WTC11 (cell line): ENCODE measurements around the gene ZNF581. TPM values are rescaled to one million over a fixed set of nuclear protein-coding genes. Genes with fewer than 3 reads are reported as not detected.

Experiments used
- ATAC-seq: fragments of 200-7000 bp; cut with Tn5 transposase; 2 replicates; pipeline ENCODE4 v1.10.0; 2021; ENCODE audit warnings: mild to moderate bottlenecking, moderate library complexity
- CTCF ChIA-PET: fragments of 300-600 bp; sonication (Branson Sonifier 250); formaldehyde crosslinking; loops from one replicate; lab custom pipeline; 2021; ENCODE audit warnings: antibody characterized with exemption; lab: Charles Lee
- POLR2A ChIA-PET: fragments of 350-600 bp; sonication (Branson Sonifier 250); formaldehyde crosslinking; loops from one replicate; lab custom pipeline; 2021; ENCODE audit warnings: antibody characterized with exemption; lab: Charles Lee
- DNase-seq: peaks from one replicate; pipeline ENCODE4 v3.0.0; 2021; ENCODE audit warnings: low spot score
- H3K27ac Mint-ChIP-seq: 2 replicates; pipeline ENCODE4 v1.8.0; 2021; ENCODE audit warnings: mixed read lengths
- H3K27me3 Mint-ChIP-seq: 2 replicates; pipeline ENCODE4 v1.8.0; 2021; ENCODE audit warnings: low read depth, mild to moderate bottlenecking, moderate library complexity, mixed read lengths
- H3K36me3 Mint-ChIP-seq: 2 replicates; pipeline ENCODE4 v1.8.0; 2021; ENCODE audit warnings: mixed read lengths
- H3K4me1 Mint-ChIP-seq: 2 replicates; pipeline ENCODE4 v1.8.0; 2022; ENCODE audit warnings: mixed read lengths
- H3K4me3 Mint-ChIP-seq: 2 replicates; pipeline ENCODE4 v1.8.0; 2021; ENCODE audit warnings: mild to moderate bottlenecking, moderate library complexity, mixed read lengths
- H3K9me3 Mint-ChIP-seq: 2 replicates; pipeline ENCODE4 v1.8.0; 2021; ENCODE audit warnings: mixed read lengths
- AFF4 ChIP-seq: sonication (generic); formaldehyde crosslinking; IDR thresholded peaks from 2 replicates; pipeline ENCODE4 v1.8.1; 2023; ENCODE audit warnings: mild to moderate bottlenecking, missing genetic modification reagents, borderline replicate concordance
- ATF6 ChIP-seq: sonication (generic); formaldehyde crosslinking; IDR thresholded peaks from 2 replicates; pipeline ENCODE4 v1.8.1; 2023; ENCODE audit warnings: mild to moderate bottlenecking, missing genetic modification reagents
- CBFB ChIP-seq: sonication (generic); formaldehyde crosslinking; IDR thresholded peaks from 2 replicates; pipeline ENCODE4 v1.8.1; 2022; ENCODE audit warnings: mild to moderate bottlenecking, low read depth, missing genetic modification reagents
- ERG ChIP-seq: fragments of 250-450 bp; sonication (Bioruptor Pico); IDR thresholded peaks from 2 replicates; pipeline ENCODE4 v1.8.0; 2021; ENCODE audit warnings: mild to moderate bottlenecking
- ETV6 ChIP-seq: sonication (generic); formaldehyde crosslinking; IDR thresholded peaks from 2 replicates; pipeline ENCODE4 v1.8.1; 2022; ENCODE audit warnings: mild to moderate bottlenecking, missing genetic modification reagents
- GTF2I ChIP-seq: fragments of 250-450 bp; sonication (Bioruptor Pico); conservative IDR thresholded peaks from 2 replicates; pipeline ENCODE4 v1.4.0; 2021; ENCODE audit warnings: mild to moderate bottlenecking
- MLX ChIP-seq: sonication (generic); formaldehyde crosslinking; IDR thresholded peaks from 2 replicates; pipeline ENCODE4 v1.8.1; 2023; ENCODE audit warnings: mild to moderate bottlenecking, missing genetic modification reagents, moderate library complexity
- NFATC4 ChIP-seq: fragments of 250-450 bp; sonication (Bioruptor Pico); IDR thresholded peaks from 2 replicates; pipeline ENCODE4 v1.9.0; 2021; ENCODE audit warnings: mild to moderate bottlenecking
- NR1H2 ChIP-seq: sonication (generic); formaldehyde crosslinking; IDR thresholded peaks from 2 replicates; pipeline ENCODE4 v1.9.0; 2021; ENCODE audit warnings: mild to moderate bottlenecking, moderate library complexity, missing genetic modification reagents
- OVOL2 ChIP-seq: fragments of 250-450 bp; sonication (Bioruptor Pico); IDR thresholded peaks from 2 replicates; pipeline ENCODE4 v1.9.0; 2021; ENCODE audit warnings: mild to moderate bottlenecking, borderline replicate concordance
- RELA ChIP-seq: sonication (generic); formaldehyde crosslinking; IDR thresholded peaks from 2 replicates; pipeline ENCODE4 v1.8.1; 2022; ENCODE audit warnings: missing genetic modification reagents, mild to moderate bottlenecking, borderline replicate concordance
- STAT6 ChIP-seq: sonication (generic); formaldehyde crosslinking; conservative IDR thresholded peaks from 2 replicates; pipeline ENCODE4 v1.8.1; 2023; ENCODE audit warnings: mild to moderate bottlenecking, low read depth, missing genetic modification reagents, moderate library complexity
- TEAD1 ChIP-seq: sonication (generic); formaldehyde crosslinking; IDR thresholded peaks from 2 replicates; pipeline ENCODE4 v1.8.0; 2022; ENCODE audit warnings: mild to moderate bottlenecking, missing genetic modification reagents
- ZNF281 ChIP-seq: sonication (generic); formaldehyde crosslinking; IDR thresholded peaks from 2 replicates; pipeline ENCODE4 v1.8.0; 2023; ENCODE audit warnings: mild to moderate bottlenecking, missing genetic modification reagents
- ZNF416 ChIP-seq: fragments of 250-450 bp; sonication (Bioruptor Pico); IDR thresholded peaks from 2 replicates; pipeline ENCODE4 v1.9.0; 2021; ENCODE audit warnings: mild to moderate bottlenecking, inconsistent platforms
- total RNA-seq: library from RNA; stranded (reverse); gene quantifications from 3 replicates; pipeline ENCODE4 v1.2.3, GENCODE V29; 2021

The ZNF581 gene
- total RNA-seq, 1 experiment from 2014 or later = 100 TPM

GRCh38 chr19:55667511-55667910 lies 24.1 kb downstream of the ZNF581 start:
- POLR2A ChIA-PET = no interaction called here
- ATAC-seq = no peak
- no peak for TF ChIP-seq ERG (CRISPR knock-in tag)
- TF ChIP-seq, all 79 proteins: peak for 0
- no peak overlapping the region for H3K4me3 Mint-ChIP-seq
- no peaks in the 10 kb centered on the region for H3K9me3 Mint-ChIP-seq
- H3K36me3 Mint-ChIP-seq = peaks cover 64% of the 10 kb centered on the region
- DNase-seq = no peak
- peaks cover 19% of the 10 kb centered on the region for H3K4me1 Mint-ChIP-seq
- no peaks in the 10 kb centered on the region; the same call in 1 of the 2 replicates for H3K27me3 Mint-ChIP-seq
- no peak overlapping the region for H3K27ac Mint-ChIP-seq
- CTCF ChIA-PET = interaction anchor here (0.6 to 0.8 kb wide), 2 partner anchors 13 to 15 kb away, joined by 3 to 4 read pairs; partner anchors contain the start of gene U2AF2

- H3K4me3 Mint-ChIP-seq = no peak overlapping the region
- POLR2A ChIA-PET = no interaction called here
- no peaks in the 10 kb centered on the region for H3K9me3 Mint-ChIP-seq
- peaks cover 60% of the 10 kb centered on the region for H3K36me3 Mint-ChIP-seq
- CTCF ChIA-PET = interaction anchor here (0.8 kb wide), 1 partner anchor 15 kb away, joined by 3 read pairs; no protein-coding TSS in a partner anchor
- peaks cover 20% of the 10 kb centered on the region for H3K4me1 Mint-ChIP-seq
- ATAC-seq (no peak), DNase-seq (no peak)
- TF ChIP-seq ZNF416 (CRISPR knock-in tag) = no peak
- TF ChIP-seq NR1H2 (CRISPR knock-in tag) = no peak
- TF ChIP-seq NFATC4 (CRISPR knock-in tag) = no peak
- no peak for TF ChIP-seq GTF2I (CRISPR knock-in tag)
- no peak for TF ChIP-seq OVOL2 (CRISPR knock-in tag)
- no peak for TF ChIP-seq ETV6 (CRISPR knock-in tag)
- TF ChIP-seq TEAD1 (CRISPR knock-in tag) = no peak
- no peaks in the 10 kb centered on the region for H3K27me3 Mint-ChIP-seq
- no peak overlapping the region for H3K27ac Mint-ChIP-seq
These were observed 24.5 kb downstream of the ZNF581 start for GRCh38 chr19:55667958-55668357.

GRCh38 chr19:55668603-55669348 lies 25.3 kb downstream of the ZNF581 start:
- DNase-seq (no peak), ATAC-seq (no peak)
- Mint-ChIP-seq H3K9me3 (no peaks in the 10 kb centered on the region), H3K27ac (no peak overlapping the region), H3K4me1 (peaks cover 27% of the 10 kb centered on the region), H3K27me3 (no peaks in the 10 kb centered on the region), H3K36me3 (peaks cover 58% of the 10 kb centered on the region), H3K4me3 (no peak overlapping the region)
- ChIA-PET CTCF (interaction anchor here (3.5 kb wide), 1 partner anchor 14 kb away, joined by 57 read pairs; the partner anchor contains the start of gene U2AF2), POLR2A (no interaction called here)
- TF ChIP-seq STAT6 (CRISPR knock-in tag) = no peak
- TF ChIP-seq ZNF281 = no peak
- no peak for TF ChIP-seq ATF6 (CRISPR knock-in tag)
- TF ChIP-seq CBFB (CRISPR knock-in tag) = no peak
- TF ChIP-seq MLX = no peak
- TF ChIP-seq AFF4 (CRISPR knock-in tag) = no peak
- TF ChIP-seq RELA = no peak
